ENCODE results near the gene AMDHD2.

DNA sequence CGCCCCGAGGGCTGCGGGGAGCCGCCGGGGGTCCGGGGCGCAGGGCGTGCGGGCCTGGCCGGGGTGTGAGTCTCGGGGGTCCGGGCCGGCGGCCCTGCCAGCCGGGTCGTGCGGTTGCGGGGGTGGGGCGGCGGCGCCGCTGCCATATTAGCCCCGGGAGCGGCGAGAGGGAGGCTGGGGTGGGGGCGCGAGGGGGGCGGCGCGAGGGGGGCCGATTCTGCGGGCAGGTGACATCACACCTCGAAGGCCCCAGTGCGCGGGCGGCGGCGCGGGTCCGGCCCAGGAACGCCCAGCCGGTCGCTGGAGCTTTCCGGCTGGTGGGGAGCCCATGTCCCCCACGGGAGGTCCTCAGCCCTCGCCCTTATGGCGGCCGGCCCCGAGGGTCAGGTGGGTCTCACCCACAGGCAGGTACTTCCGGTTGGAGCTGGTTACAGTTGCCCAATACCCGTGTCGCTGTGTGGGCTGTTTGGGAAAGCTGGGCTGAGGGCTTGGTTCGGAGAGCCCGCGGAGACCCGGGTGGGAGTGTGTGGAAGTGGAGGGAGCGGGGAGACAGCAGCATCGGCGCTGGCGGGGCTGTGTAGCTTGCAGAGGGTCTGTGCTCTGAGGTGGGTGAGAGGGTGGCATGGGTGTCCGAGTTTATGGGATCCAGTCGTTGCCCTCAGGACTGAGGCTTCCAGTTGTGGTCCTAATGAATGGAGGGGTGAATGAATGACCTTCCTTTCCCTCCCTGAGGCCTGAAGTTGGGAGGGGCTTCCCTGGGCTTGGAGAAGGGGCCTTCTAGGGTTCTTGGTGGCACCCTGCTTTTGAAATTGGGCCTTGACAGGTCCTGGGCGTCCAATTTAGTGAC is 5.6 kb upstream of the AMDHD2 start:
- TF ChIP-seq, protein P1, sequence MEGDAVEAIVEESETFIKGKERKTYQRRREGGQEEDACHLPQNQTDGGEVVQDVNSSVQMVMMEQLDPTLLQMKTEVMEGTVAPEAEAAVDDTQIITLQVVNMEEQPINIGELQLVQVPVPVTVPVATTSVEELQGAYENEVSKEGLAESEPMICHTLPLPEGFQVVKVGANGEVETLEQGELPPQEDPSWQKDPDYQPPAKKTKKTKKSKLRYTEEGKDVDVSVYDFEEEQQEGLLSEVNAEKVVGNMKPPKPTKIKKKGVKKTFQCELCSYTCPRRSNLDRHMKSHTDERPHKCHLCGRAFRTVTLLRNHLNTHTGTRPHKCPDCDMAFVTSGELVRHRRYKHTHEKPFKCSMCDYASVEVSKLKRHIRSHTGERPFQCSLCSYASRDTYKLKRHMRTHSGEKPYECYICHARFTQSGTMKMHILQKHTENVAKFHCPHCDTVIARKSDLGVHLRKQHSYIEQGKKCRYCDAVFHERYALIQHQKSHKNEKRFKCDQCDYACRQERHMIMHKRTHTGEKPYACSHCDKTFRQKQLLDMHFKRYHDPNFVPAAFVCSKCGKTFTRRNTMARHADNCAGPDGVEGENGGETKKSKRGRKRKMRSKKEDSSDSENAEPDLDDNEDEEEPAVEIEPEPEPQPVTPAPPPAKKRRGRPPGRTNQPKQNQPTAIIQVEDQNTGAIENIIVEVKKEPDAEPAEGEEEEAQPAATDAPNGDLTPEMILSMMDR (IDR thresholded peaks at IDR 0.05), result no peak
- TF ChIP-seq POLR2A (IDR thresholded peaks at IDR 0.05), result no peak
- peak in 1 of 4 donors; percentile 11 for TF ChIP-seq POLR2AphosphoS5 (IDR thresholded peaks at IDR 0.05)

Measured in sigmoid colon (tissue), 4 donors.